ENCODE results near the gene SLC9C2. TPM values are rescaled to one million over a fixed set of nuclear protein-coding genes. Genes with fewer than 3 reads are reported as not detected.
A peak's percentile ranks its signal among the peaks of the same experiment; 100 is the strongest.
"Not testable (repeated sequence)": the region's sequence is repeated elsewhere in the genome, so short reads cannot be mapped to it uniquely, and the experiment has no call there.

Gene SLC9C2
- total RNA-seq, 1 donor, result not detected

GRCh38 chr1:173608503-173609216 lies 5.8 kb upstream of the SLC9C2 start:
- H3K4me1 ChIP-seq (ENCODE audit: insufficient read depth, low read length), result no peaks in the 10 kb centered on the region
- H3K27ac ChIP-seq (ENCODE audit: low read depth, low read length), result no peak overlapping the region
- no peaks in the 10 kb centered on the region for H3K79me2 ChIP-seq (ENCODE audit: insufficient read depth, low read length)
- H3K4me2 ChIP-seq (ENCODE audit: insufficient read depth, low read length), result no peak overlapping the region
- H3K9me3 ChIP-seq (ENCODE audit: low read depth, low read length), result no peaks in the 10 kb centered on the region
- no peaks in the 10 kb centered on the region for H3K27me3 ChIP-seq (ENCODE audit: insufficient read depth, low read length)
- DNase-seq (ENCODE audit: insufficient read length, low spot score, missing footprints), result no peak
- H3K36me3 ChIP-seq (ENCODE audit: insufficient read depth, low read length), result no peaks in the 10 kb centered on the region
- H3K4me3 ChIP-seq (ENCODE audit: insufficient read depth, low read length), result no peak overlapping the region
- H4K20me1 ChIP-seq (ENCODE audit: insufficient read depth, low read length), result no peaks in the 10 kb centered on the region
- no peak for TF ChIP-seq CTCF (IDR thresholded peaks at IDR 0.05; ENCODE audit: extremely low read depth, low read depth, low read length)
- H2AFZ ChIP-seq (ENCODE audit: low read length), result no peak overlapping the region

- H4K20me1 ChIP-seq (ENCODE audit: insufficient read depth, low read length), result no peaks in the 10 kb centered on the region
- H3K36me3 ChIP-seq (ENCODE audit: insufficient read depth, low read length), result no peaks in the 10 kb centered on the region
- no peak overlapping the region for H2AFZ ChIP-seq (ENCODE audit: low read length)
- DNase-seq (ENCODE audit: insufficient read length, low spot score, missing footprints), result no peak
- H3K9me3 ChIP-seq (ENCODE audit: low read depth, low read length), result no peaks in the 10 kb centered on the region
- H3K27me3 ChIP-seq (ENCODE audit: insufficient read depth, low read length), result no peaks in the 10 kb centered on the region
- H3K27ac ChIP-seq (ENCODE audit: low read depth, low read length), result no peak overlapping the region
- no peak for TF ChIP-seq CTCF (IDR thresholded peaks at IDR 0.05; ENCODE audit: extremely low read depth, low read depth, low read length)
- H3K79me2 ChIP-seq (ENCODE audit: insufficient read depth, low read length), result no peaks in the 10 kb centered on the region
- H3K4me1 ChIP-seq (ENCODE audit: insufficient read depth, low read length), result no peaks in the 10 kb centered on the region
- no peak overlapping the region for H3K4me3 ChIP-seq (ENCODE audit: insufficient read depth, low read length)
- peak overlapping the region; percentile 30 for H3K4me2 ChIP-seq (ENCODE audit: insufficient read depth, low read length)
Observed at GRCh38 chr1:173601588-173601987, 1.3 kb downstream of the SLC9C2 start.

GRCh38 chr1:173596097-173596825 lies 6.6 kb downstream of the SLC9C2 start:
- H3K36me3 ChIP-seq (ENCODE audit: insufficient read depth, low read length), result no peaks in the 10 kb centered on the region
- no peak overlapping the region for H3K4me3 ChIP-seq (ENCODE audit: insufficient read depth, low read length)
- H3K27me3 ChIP-seq (ENCODE audit: insufficient read depth, low read length), result no peaks in the 10 kb centered on the region
- no peaks in the 10 kb centered on the region for H3K79me2 ChIP-seq (ENCODE audit: insufficient read depth, low read length)
- TF ChIP-seq CTCF (IDR thresholded peaks at IDR 0.05; ENCODE audit: extremely low read depth, low read depth, low read length), result no peak
- no peak overlapping the region for H3K4me2 ChIP-seq (ENCODE audit: insufficient read depth, low read length)
- DNase-seq (ENCODE audit: insufficient read length, low spot score, missing footprints), result no peak
- no peaks in the 10 kb centered on the region for H4K20me1 ChIP-seq (ENCODE audit: insufficient read depth, low read length)
- no peaks in the 10 kb centered on the region for H3K4me1 ChIP-seq (ENCODE audit: insufficient read depth, low read length)
- no peak overlapping the region for H2AFZ ChIP-seq (ENCODE audit: low read length)
- H3K9me3 ChIP-seq (ENCODE audit: low read depth, low read length), result no peaks in the 10 kb centered on the region
- no peak overlapping the region for H3K27ac ChIP-seq (ENCODE audit: low read depth, low read length)

- H3K4me2 ChIP-seq (ENCODE audit: insufficient read depth, low read length); H3K4me1 ChIP-seq (ENCODE audit: insufficient read depth, low read length); H3K9me3 ChIP-seq (ENCODE audit: low read depth, low read length); H3K36me3 ChIP-seq (ENCODE audit: insufficient read depth, low read length); H3K27me3 ChIP-seq (ENCODE audit: insufficient read depth, low read length); H2AFZ ChIP-seq (ENCODE audit: low read length); H3K27ac ChIP-seq (ENCODE audit: low read depth, low read length); H3K4me3 ChIP-seq (ENCODE audit: insufficient read depth, low read length); DNase-seq (ENCODE audit: insufficient read length, low spot score, missing footprints); H4K20me1 ChIP-seq (ENCODE audit: insufficient read depth, low read length); H3K79me2 ChIP-seq (ENCODE audit: insufficient read depth, low read length): not testable (repeated sequence)
Observed at GRCh38 chr1:173591138-173591537, 11.7 kb downstream of the SLC9C2 start.
